Panc1 (cell line): ENCODE measurements around the gene LANCL2.

Experiments
- POLR2AphosphoS5 ChIP-seq: IDR thresholded peaks from 2 replicates; pipeline ENCODE4 v1.6.1; 2012; ENCODE audit warnings: mild to moderate bottlenecking, low read depth, low read length, moderate library complexity
- TCF7L2 ChIP-seq: IDR thresholded peaks from 2 replicates; pipeline ENCODE4 v1.6.1; 2011; ENCODE audit warnings: mild to moderate bottlenecking, low read depth, low read length, inconsistent platforms
- TF ChIP-seq, protein P1 (sequence below): fragments of 450-650 bp; IDR thresholded peaks from 2 replicates; pipeline ENCODE4 v1.5.1; 2017; ENCODE audit warnings: mild to moderate bottlenecking
- TF ChIP-seq, protein P2 (sequence below), 2 experiments: IDR thresholded peaks; 2 replicates each; pipeline ENCODE4 v1.6.1; 2011 to 2012; ENCODE audit warnings: low read depth in 2 of 2, control low read depth in 1 of 2, low read length in 1 of 2, mild to moderate bottlenecking in 1 of 2, moderate library complexity in 1 of 2; ENCODE audit not compliant: insufficient read depth in 1 of 2

DNA sequence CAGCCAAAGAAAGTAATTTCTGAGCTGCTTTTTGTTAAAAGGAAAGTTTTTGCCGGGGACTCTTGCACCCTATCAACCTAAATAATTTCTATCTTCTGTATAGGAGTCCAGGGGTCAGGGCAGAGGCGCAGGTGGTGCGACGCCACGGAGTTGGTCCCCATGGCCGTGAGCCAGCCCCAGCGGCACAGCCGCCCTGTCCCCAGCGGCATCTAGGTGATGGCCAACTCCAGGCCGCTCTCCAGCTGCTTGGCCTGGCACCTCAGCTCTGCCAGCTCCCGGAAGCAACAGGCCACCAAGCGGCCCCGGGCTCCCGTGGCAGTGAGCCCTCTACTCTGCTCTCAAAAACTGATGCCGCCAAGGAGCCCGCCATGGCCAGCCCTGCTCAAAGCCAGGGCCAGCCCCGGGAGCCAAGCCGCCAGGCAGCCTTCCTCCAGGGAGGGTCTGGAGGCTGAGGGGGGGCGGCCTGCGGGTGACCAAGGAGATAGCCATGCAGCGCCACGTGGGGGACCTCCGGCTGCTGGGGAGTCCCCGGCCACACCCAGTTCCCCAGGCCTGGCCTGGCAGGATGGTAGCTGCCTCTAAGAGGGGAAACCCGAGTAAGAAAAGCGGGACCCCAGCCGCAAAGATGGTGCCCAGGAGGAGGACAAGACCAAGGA is 22.8 kb upstream of the LANCL2 start:
- TF ChIP-seq, protein P1, sequence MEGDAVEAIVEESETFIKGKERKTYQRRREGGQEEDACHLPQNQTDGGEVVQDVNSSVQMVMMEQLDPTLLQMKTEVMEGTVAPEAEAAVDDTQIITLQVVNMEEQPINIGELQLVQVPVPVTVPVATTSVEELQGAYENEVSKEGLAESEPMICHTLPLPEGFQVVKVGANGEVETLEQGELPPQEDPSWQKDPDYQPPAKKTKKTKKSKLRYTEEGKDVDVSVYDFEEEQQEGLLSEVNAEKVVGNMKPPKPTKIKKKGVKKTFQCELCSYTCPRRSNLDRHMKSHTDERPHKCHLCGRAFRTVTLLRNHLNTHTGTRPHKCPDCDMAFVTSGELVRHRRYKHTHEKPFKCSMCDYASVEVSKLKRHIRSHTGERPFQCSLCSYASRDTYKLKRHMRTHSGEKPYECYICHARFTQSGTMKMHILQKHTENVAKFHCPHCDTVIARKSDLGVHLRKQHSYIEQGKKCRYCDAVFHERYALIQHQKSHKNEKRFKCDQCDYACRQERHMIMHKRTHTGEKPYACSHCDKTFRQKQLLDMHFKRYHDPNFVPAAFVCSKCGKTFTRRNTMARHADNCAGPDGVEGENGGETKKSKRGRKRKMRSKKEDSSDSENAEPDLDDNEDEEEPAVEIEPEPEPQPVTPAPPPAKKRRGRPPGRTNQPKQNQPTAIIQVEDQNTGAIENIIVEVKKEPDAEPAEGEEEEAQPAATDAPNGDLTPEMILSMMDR: no peak
- no peak for TF ChIP-seq POLR2AphosphoS5
- TF ChIP-seq, protein P2, sequence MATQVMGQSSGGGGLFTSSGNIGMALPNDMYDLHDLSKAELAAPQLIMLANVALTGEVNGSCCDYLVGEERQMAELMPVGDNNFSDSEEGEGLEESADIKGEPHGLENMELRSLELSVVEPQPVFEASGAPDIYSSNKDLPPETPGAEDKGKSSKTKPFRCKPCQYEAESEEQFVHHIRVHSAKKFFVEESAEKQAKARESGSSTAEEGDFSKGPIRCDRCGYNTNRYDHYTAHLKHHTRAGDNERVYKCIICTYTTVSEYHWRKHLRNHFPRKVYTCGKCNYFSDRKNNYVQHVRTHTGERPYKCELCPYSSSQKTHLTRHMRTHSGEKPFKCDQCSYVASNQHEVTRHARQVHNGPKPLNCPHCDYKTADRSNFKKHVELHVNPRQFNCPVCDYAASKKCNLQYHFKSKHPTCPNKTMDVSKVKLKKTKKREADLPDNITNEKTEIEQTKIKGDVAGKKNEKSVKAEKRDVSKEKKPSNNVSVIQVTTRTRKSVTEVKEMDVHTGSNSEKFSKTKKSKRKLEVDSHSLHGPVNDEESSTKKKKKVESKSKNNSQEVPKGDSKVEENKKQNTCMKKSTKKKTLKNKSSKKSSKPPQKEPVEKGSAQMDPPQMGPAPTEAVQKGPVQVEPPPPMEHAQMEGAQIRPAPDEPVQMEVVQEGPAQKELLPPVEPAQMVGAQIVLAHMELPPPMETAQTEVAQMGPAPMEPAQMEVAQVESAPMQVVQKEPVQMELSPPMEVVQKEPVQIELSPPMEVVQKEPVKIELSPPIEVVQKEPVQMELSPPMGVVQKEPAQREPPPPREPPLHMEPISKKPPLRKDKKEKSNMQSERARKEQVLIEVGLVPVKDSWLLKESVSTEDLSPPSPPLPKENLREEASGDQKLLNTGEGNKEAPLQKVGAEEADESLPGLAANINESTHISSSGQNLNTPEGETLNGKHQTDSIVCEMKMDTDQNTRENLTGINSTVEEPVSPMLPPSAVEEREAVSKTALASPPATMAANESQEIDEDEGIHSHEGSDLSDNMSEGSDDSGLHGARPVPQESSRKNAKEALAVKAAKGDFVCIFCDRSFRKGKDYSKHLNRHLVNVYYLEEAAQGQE (IDR thresholded peaks at IDR 0.05; ENCODE audit: insufficient read depth in 1 of 2, low read depth in 2 of 2, low read length in 1 of 2): no peak
- TF ChIP-seq TCF7L2: no peak
